Colonic mucosa (tissue), 4 donors: ENCODE data around the gene DOCK8. TPM values are rescaled to one million over a fixed set of nuclear protein-coding genes. Genes with fewer than 3 reads are reported as not detected.

ENCODE experiments used
- DNase-seq: peaks from one replicate; pipeline ENCODE4 v3.0.0-alpha.2; 2020
- H3K27ac ChIP-seq: fragments of 200-600 bp; one replicate; pipeline ENCODE4 v1.8.0; 2021
- H3K27me3 ChIP-seq: fragments of 200-600 bp; one replicate; pipeline ENCODE4 v1.8.0; 2021
- H3K36me3 ChIP-seq: fragments of 200-600 bp; one replicate; pipeline ENCODE4 v1.8.0; 2021
- H3K4me1 ChIP-seq: fragments of 200-600 bp; one replicate; pipeline ENCODE4 v1.8.0; 2021; ENCODE audit warnings: mild to moderate bottlenecking
- H3K4me3 ChIP-seq: fragments of 200-600 bp; one replicate; pipeline ENCODE4 v1.8.0; 2021
- H3K9ac ChIP-seq, 2 donors: one replicate each; pipeline ENCODE4 v1.7.0; 2013; ENCODE audit warnings: control low read depth in 2 of 2, low read depth in 2 of 2, low read length in 2 of 2
- H3K9me3 ChIP-seq: fragments of 200-600 bp; one replicate; pipeline ENCODE4 v1.8.0; 2021
- CTCF ChIP-seq: fragments of 200-600 bp; IDR thresholded peaks from one replicate; pipeline ENCODE4 v1.8.0; 2022; ENCODE audit warnings: antibody characterized with exemption, mild to moderate bottlenecking
- intact Hi-C: fragments of 100-400 bp; cut with DNase I; formaldehyde crosslinking; loops from one replicate; pipeline ENCODE4 v1.14.1; 2022
- total RNA-seq, 2 donors: library from RNA; stranded (reverse); fragmentation: NEBNext Ultra II Directional in 1 of 2; extraction: Animal tissue kit (Norgen Biotek cat#: 25700) in 1 of 2; gene quantifications; one replicate each; pipeline ENCODE4 v1.2.1, GENCODE V29; 2021
- donor health status: healthy.
- donor health status: DM: no; HTN: no; CAD: no.
- donor health status: DM: no; HTN: no; CAD: no.

Gene DOCK8
- total RNA-seq, 2 donors from 2014 or later, result 5.8 to 7.1 TPM

- H3K27ac ChIP-seq, result no peak overlapping the region
- H3K4me3 ChIP-seq, result no peak overlapping the region
- no peaks in the 10 kb centered on the region for H3K9me3 ChIP-seq
- intact Hi-C loops, result no loop called here
- no peaks in the 10 kb centered on the region for H3K27me3 ChIP-seq
- no peaks in the 10 kb centered on the region for H3K36me3 ChIP-seq
- DNase-seq, result no peak
- H3K4me1 ChIP-seq, result no peaks in the 10 kb centered on the region
- no peak overlapping the region for H3K9ac ChIP-seq
- TF ChIP-seq CTCF, result no peak
Measured at GRCh38 chr9:494764-495163, 280.1 kb downstream of the DOCK8 start.

- Histone ChIP-seq H3K4me3 (no peak overlapping the region), H3K27me3 (no peaks in the 10 kb centered on the region), H3K4me1 (no peaks in the 10 kb centered on the region), H3K9me3 (no peaks in the 10 kb centered on the region), H3K9ac (no peak overlapping the region), H3K27ac (no peak overlapping the region), H3K36me3 (no peaks in the 10 kb centered on the region)
- no peak for TF ChIP-seq CTCF
- intact Hi-C loops, result no loop called here
- no peak for DNase-seq
Measured at GRCh38 chr9:495739-496138, 281.1 kb downstream of the DOCK8 start.

- intact Hi-C loops, result no loop called here
- Histone ChIP-seq H3K9me3 (no peaks in the 10 kb centered on the region), H3K4me1 (peaks cover 7% of the 10 kb centered on the region), H3K9ac (peak overlapping the region in 1 of 2 donors; percentile 68), H3K27ac (peak overlapping the region; percentile 84), H3K36me3 (no peaks in the 10 kb centered on the region), H3K27me3 (no peaks in the 10 kb centered on the region), H3K4me3 (peak overlapping the region; percentile 74)
- DNase-seq, result no peak
- no peak for TF ChIP-seq CTCF
Measured at GRCh38 chr9:503326-503725, 288.7 kb downstream of the DOCK8 start.

GRCh38 chr9:503881-504852 is 289.5 kb downstream of the DOCK8 start, which contains the start of gene KANK1:
TSS of gene KANK1 (plus strand) at chr9:504695.
- Histone ChIP-seq H3K4me3 (peak within 1 kb of the TSS; percentile 74), H3K27ac (peak within 1 kb of the TSS; percentile 84), H3K9ac (peak within 1 kb of the TSS; percentile 72 to 82), H3K4me1 (peaks cover 7% of the 10 kb centered on the region), H3K9me3 (no peaks in the 10 kb centered on the region), H3K36me3 (no peaks in the 10 kb centered on the region), H3K27me3 (no peaks in the 10 kb centered on the region)
- TF ChIP-seq CTCF, result no peak
- intact Hi-C loops, result no loop called here
- DNase-seq, result peak; percentile 82

GRCh38 chr9:504921-505740 is 290.5 kb downstream of the DOCK8 start:
- no peaks in the 10 kb centered on the region for H3K27me3 ChIP-seq
- peak overlapping the region; percentile 72 to 82 for H3K9ac ChIP-seq
- intact Hi-C loops, result no loop called here
- peaks cover 7% of the 10 kb centered on the region for H3K4me1 ChIP-seq
- peak overlapping the region; percentile 74 for H3K4me3 ChIP-seq
- TF ChIP-seq CTCF, result no peak
- H3K9me3 ChIP-seq, result no peaks in the 10 kb centered on the region
- peak overlapping the region; percentile 71 for H3K27ac ChIP-seq
- H3K36me3 ChIP-seq, result no peaks in the 10 kb centered on the region
- DNase-seq, result no peak
